ENCODE data around the gene SCGB3A1. TPM values are rescaled to one million over a fixed set of nuclear protein-coding genes. Genes with fewer than 3 reads are reported as not detected.

The SCGB3A1 gene
- 16.5 TPM for total RNA-seq

DNA sequence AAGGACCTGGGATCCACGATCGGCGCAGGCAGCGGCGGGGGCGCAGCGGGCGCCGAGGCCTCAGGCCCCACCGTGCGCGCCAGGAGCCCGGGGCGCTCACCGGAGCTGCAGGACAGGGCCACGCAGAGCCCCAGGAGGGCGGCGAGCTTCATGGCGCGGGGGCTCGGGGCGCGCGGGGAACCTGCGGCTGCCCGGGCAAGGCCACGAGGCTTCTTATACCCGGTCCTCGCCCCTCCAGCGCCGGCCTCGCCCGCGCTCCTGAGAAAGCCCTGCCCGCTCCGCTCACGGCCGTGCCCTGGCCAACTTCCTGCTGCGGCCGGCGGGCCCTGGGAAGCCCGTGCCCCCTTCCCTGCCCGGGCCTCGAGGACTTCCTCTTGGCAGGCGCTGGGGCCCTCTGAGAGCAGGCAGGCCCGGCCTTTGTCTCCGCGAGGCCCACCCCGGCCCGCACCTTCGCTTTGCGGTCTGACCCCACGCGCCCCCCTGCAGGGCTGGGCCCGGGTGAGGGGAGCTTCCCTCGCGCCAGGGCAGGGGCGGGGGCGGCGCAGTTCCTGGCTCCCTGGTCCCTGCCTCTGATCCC is at the start of gene SCGB3A1:
Gene SCGB3A1, minus strand, starts transcription at position 189 of the 577 bp plus-strand sequence. Its CDS starts 37 bp downstream, at position 152.
- peak; percentile 15 for DNase-seq

- DNase-seq = no peak
These were observed 49.2 kb upstream of the SCGB3A1 start for GRCh38 chr5:180640611-180640860.

GRCh38 chr5:180639741-180640610 is 48.7 kb upstream of the SCGB3A1 start:
- no peak for DNase-seq

- DNase-seq = no peak
These were observed 48.0 kb upstream of the SCGB3A1 start for GRCh38 chr5:180639287-180639686.

DNA sequence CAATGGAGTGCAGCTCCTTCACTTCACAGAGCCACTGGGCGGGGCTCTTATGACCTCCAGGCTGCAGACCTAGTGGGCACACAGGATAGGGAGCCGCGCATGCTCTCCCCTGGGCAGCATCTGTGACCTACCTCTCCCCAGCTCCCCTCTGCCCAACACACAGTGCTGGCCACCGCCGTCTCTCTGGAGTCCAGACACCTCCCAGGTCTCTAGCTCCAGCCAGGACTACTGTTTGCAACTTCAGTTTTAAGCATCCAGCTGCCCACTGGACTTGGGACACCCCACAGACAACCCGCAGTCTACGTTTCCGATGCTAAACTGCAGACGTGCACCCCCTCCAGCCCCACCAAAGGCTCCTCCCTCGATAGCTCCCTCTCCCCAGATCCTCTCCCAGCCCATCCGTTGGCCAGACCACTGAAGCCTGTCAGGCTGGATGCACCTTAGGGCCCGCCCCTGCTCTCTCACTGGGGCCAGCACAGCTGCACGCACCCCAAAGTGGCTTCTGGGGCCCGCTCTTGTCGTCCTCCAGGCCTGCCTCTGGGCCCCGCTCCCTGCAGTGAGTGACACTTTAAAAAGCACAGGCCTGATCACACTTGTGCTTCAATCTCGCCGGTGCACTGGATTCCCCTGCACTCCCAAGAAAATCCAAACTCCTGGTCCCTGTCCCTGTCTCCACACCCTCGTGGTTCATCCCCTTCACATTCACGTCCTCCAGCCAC is 46.8 kb upstream of the SCGB3A1 start:
- DNase-seq = no peak

DNA sequence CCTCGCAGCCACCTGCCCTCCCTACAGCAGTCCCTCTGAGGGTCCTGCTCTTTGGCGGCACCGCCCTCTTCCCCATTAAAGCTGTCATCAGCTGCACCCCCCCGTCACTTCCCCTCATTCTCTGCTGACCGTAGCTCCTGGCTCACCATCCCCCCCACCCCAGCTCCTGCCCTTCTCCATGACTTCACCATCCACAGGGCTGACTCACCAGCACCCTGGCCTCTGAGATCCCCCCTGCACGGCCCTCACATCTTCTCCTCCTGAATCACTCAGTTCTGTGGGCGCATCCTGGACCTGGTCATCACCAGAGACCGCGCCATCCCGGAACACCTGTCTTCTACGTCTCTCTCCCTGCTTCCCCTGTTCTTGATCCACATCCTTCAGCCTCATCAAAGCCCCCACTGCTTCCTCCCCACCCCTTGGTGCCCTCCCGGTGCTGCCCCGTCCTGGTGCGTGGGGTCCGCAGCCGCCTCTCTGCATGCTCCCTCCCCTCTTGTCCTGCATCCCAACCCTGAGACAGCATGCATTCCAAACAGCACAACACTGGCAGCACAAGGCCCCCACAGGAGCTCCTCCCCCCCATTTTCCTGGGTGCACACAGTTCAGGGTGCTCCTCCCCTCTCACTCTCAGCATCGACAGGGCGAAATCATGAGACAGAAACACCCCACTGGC is 45.2 kb upstream of the SCGB3A1 start:
- no peak for DNase-seq

GRCh38 chr5:180636016-180636402 is 44.7 kb upstream of the SCGB3A1 start:
- no peak for DNase-seq

DNA sequence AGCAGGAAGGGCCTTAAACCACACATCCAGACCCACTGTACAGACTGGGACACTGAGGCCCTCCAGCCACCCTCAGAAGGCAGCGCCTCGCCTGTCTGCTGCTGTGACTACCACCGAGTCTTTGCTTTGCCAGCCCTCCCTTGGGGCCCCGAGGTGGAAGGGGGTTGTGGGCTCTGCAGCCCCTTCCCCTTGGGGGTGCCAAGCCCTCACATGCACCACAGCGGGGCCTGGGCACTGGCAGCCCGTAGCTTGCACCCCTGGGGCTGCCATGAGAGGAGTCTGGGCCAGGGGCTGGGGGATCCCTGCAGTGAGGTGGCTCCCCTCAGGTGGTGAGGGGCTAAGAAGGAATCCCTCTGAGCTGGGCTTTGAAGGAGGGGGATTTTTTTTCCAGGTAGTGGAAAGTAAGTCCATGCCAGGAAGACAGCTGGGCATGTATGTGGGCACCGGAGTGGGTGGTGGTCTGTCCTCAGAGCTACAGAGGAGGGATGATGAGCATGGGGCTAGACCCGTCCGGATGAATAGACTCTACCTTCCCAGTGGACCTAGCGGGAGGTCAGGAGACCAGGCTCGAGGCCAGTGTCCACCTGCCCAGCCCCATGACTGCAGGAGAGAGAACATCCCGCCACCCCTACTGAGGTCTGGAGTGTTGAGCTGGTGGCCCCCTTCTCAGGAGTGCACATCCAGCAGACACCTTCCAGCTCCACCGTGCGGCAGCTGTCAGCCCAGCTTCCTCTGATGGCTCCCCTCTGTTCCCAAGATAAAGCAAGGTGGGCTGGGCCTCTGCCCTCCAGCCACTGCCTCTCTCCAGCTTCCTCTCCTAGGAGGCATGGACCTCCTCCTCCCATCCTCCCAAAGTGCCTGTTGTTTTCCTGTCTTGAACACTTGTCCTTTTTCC is 42.2 kb upstream of the SCGB3A1 start:
- no peak for DNase-seq

DNA sequence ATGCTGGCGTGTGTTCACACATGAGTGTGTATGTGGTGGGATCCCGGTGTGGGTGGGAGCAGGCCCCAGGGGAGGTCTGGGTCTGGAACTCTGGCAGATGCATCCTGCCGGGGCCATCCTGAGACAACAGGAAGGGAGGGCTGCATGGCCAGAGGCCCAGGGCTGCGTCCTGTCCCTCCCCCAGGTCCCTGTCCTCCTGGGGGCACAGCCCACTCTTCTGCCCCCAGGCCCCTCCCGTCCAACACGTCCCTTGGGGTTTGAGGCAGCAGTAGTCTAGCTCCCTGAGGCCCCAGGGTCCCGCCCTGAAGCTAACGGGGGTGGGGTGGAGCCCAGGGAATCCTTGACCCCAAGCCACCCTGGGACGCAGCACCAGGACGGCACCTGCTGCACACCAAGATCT is 41.5 kb upstream of the SCGB3A1 start:
- no peak for DNase-seq

DNA sequence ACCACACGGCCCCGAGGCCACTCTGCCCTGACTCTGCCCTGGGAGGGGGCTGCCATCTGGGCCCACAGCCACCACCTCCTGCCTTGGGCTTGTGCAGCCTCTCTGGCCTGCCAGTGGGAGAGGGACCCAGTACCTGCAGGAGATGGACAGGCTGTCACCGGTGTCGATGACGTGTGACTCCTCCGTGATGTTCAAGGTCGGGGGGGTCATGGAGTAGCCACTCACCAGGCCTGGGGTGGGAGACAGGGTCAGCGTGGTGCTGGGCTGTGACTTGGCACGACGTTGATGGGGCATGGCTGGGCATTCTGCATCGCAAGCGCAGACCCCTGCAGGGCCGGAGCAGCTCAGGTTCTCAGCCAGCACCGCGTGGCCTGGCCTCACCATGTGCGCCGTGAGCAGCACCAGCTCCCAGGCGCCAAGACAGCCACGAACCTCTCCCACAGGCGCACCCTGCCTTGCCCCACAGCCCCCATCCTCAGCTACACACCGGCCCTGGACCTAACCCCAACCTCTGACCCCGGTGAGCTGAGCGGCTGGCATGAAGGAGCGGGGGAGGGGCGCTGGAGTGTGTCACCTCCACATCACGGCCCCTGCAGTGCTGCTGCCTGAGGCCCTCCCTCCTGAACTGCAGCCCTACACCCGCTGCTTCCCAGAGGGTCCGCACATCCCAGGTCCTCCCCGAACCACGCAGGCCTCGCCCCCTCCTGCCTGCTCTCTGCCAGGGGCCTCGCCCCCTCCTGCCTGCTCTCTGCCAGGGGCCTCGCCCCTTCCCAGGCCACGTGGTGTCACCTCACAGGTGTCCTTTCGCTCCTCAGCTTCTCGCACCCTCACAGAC is 40.5 kb upstream of the SCGB3A1 start:
- no peak for DNase-seq

- no peak for DNase-seq
These were observed 39.1 kb upstream of the SCGB3A1 start for GRCh38 chr5:180630426-180630825.

- DNase-seq = no peak
These were observed 38.6 kb upstream of the SCGB3A1 start for GRCh38 chr5:180629831-180630382.

GRCh38 chr5:180628827-180629750 is 37.8 kb upstream of the SCGB3A1 start:
- no peak for DNase-seq

GRCh38 chr5:180628211-180628610 is 36.9 kb upstream of the SCGB3A1 start:
- DNase-seq = no peak

DNA sequence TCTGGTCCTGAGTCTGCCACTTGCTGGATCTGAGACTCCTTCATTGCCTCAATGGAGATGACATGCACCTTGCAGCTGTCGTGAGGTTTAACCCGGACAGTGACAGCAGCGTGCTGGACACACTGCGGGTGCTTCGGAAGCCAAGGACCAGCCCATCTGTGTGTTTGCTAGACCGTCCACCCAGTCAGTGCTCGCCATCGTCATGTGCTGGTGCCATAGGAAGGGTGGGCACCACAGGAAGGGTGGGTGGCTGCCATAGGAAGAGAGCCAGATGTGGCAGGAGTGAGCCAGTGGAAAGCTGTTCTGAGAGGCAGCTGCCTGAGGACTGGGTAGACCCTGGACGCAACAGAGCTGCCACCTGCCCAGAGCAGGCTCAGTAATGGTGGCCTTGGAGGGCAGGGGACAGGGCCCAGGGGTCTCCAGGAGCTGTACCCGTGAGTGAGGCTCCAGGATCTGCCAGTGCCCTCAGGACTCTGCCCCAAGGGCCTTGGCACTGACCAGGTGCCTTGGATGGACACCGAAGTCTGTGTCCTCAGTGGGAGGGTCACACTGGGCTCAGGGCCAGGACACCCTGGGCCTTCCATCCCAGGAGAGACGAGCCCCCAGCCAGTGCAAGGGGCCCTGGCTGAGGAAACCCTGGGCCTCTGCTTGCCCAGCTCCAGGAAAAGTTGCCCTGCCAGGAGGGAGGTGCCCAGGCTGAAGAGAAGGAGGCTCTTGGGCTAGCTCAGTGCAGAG is 36.3 kb upstream of the SCGB3A1 start:
- DNase-seq = peak; percentile 30

DNA sequence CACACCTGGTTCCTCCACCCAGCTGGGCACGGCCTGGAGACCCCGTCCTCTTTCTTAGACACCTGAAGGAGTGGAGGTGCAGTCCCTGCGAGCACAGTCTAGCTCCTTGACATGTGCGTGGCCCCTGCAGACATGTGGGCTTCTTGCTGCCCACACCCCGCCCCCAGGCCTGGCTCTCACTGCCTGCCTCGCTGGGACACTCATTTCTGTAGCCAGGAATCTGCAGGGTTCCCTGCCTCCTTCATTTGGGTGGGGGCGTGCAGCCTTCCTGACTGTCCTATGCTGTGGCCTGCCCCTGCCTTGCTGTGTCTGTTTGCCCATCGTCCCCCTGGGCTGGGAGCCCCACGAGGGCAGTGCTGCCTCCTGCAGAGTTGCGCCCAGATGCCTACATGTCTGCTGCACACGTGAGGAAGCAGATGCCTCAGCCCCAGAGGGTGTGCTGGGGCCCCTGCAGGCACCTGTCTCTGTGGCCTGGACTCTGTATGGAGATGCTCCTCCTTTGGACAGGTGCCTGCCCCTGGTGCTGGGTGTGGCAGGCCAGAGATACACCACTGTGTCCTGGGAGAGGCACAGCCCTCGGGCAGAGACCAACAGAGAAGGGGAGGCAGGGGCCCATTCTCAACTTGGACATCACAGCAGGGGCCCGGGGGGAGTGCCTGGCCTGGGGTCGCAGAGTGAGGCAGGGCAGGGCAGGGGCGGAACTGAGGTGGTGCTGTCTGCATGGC is 35.5 kb upstream of the SCGB3A1 start:
- DNase-seq = no peak

DNA sequence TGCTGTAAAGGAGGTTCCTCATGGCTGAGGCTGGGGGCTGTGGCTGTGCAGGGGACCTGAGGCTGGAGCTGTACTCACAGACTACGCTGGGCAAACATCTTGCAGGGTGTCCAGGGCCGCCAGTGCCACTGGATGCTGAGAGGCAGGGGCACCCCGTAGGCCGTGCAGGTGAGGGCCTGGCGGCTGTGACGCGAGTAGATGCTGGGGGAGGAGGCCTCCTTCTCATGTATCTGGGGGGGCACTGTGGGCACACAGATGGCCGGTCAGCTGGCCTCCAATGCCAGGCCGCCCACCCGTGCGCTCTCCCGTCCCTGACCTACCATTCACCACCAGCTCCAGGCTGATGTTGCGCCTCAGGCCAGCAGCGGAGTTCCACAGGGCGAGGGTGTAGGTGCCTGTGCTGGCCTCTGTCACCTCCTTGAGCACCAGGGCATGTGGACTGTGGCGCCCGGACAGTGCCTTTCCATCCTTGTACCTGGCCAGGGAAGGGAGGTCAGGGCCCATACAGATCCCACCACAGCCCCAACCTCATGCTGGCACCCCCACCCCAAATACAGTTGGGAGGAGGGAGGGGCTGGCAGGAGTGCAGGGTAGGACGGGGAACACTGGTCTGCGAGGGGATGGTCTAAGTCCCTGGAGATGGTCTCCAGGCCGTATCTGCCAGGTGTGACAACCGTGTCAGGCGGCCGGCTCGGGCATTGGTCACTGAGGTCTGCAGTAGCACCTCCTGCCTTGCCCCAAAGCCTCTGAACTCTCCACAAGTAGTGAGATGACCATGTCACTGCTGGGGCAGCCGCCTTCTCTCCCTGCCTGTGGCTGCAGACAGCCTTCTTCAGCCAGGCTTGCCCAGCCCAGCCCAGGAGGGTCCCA is 34.7 kb upstream of the SCGB3A1 start:
- DNase-seq = no peak

Data from tongue (tissue), 2 donors.